Fibroblast of lung (primary cell): ENCODE measurements around the gene TREX2. TPM values are rescaled to one million over a fixed set of nuclear protein-coding genes. Genes with fewer than 3 reads are reported as not detected.

Source experiments
- DNase-seq, 2 donors: peaks; one replicate each; pipeline versions ENCODE4 v3.0.0 to v3.0.0-alpha.2; 2010; ENCODE audit warnings: low read depth in 2 of 2
- H2AFZ ChIP-seq: 2 replicates; pipeline ENCODE4 v1.5.1; 2012; ENCODE audit warnings: low read length, control low read depth, inconsistent platforms
- H3K27ac ChIP-seq: 2 replicates; pipeline ENCODE4 v1.5.1; 2011; ENCODE audit warnings: low read length, control low read depth; ENCODE audit not compliant: insufficient read depth
- H3K27me3 ChIP-seq: 2 replicates; pipeline ENCODE4 v1.5.1; 2011; ENCODE audit warnings: mild to moderate bottlenecking, low read length; ENCODE audit not compliant: control insufficient read depth, insufficient read depth
- H3K36me3 ChIP-seq: 2 replicates; pipeline ENCODE4 v1.5.1; 2011; ENCODE audit warnings: low read length; ENCODE audit not compliant: control insufficient read depth, insufficient read depth
- H3K4me1 ChIP-seq: 2 replicates; pipeline ENCODE4 v1.5.1; 2011; ENCODE audit warnings: low read length; ENCODE audit not compliant: control insufficient read depth, insufficient read depth; ENCODE audit errors: extremely low read depth
- H3K4me2 ChIP-seq: 2 replicates; pipeline ENCODE4 v1.5.1; 2011; ENCODE audit warnings: low read length, control low read depth; ENCODE audit not compliant: insufficient read depth; ENCODE audit errors: extremely low read depth
- H3K4me3 ChIP-seq, 4 experiments: fragments of 200-600 bp in 1 of 4; sonication (generic) in 1 of 4; replicated peaks in 1 of 4; 2 replicates each; pipeline ENCODE4 v1.5.1; 2011 to 2016; ENCODE audit warnings: low read length in 4 of 4, low read depth in 3 of 4, mild to moderate bottlenecking in 3 of 4, control low read depth in 2 of 4, inconsistent platforms in 1 of 4, mixed read lengths in 1 of 4; ENCODE audit not compliant: insufficient read depth in 1 of 4; ENCODE audit errors: control extremely low read depth in 1 of 4
- H3K79me2 ChIP-seq: 2 replicates; pipeline ENCODE4 v1.5.1; 2012; ENCODE audit warnings: mild to moderate bottlenecking, low read length, inconsistent platforms; ENCODE audit not compliant: control insufficient read depth, insufficient read depth
- H3K9ac ChIP-seq: 2 replicates; pipeline ENCODE4 v1.5.1; 2011; ENCODE audit warnings: mild to moderate bottlenecking, low read length, control low read depth; ENCODE audit not compliant: insufficient read depth
- H3K9me3 ChIP-seq: 2 replicates; pipeline ENCODE4 v1.5.1; 2012; ENCODE audit warnings: low read depth, low read length; ENCODE audit not compliant: control insufficient read depth, insufficient read depth
- H4K20me1 ChIP-seq: 2 replicates; pipeline ENCODE4 v1.5.1; 2011; ENCODE audit warnings: low read length; ENCODE audit not compliant: control insufficient read depth, insufficient read depth; ENCODE audit errors: extremely low read depth
- CTCF ChIP-seq, 2 donors: IDR thresholded peaks in 1 of 2; conservative IDR thresholded peaks in 1 of 2; 1 replicate in 1 of 2; 2 replicates in 1 of 2; pipeline ENCODE4 v1.5.1; 2011 to 2012; ENCODE audit warnings: low read length in 2 of 2, control low read depth in 1 of 2, inconsistent platforms in 1 of 2, low read depth in 1 of 2, mild to moderate bottlenecking in 1 of 2
- EZH2 ChIP-seq: IDR thresholded peaks from 2 replicates; pipeline ENCODE4 v1.5.1; 2012; ENCODE audit warnings: low read length, control low read depth, mild to moderate bottlenecking; ENCODE audit errors: missing control alignments
- polyA plus RNA-seq, 2 donors: library from polyadenylated mRNA; depleted of rRNA in 1 of 2; stranded (reverse) in 1 of 2; unstranded in 1 of 2; fragments of >200 nt; gene quantifications; 2 replicates each; pipeline ENCODE4 v1.2.1, GENCODE V29; 2011 to 2012; ENCODE audit warnings: missing spikeins in 1 of 2
- total RNA-seq: library from RNA; depleted of rRNA; stranded (reverse); fragments of >200 nt; gene quantifications from 2 replicates; pipeline ENCODE4 v1.2.1, GENCODE V29; 2014

TREX2 gene
- total and polyA plus RNA-seq, 2 donors (not counting 1 experiment from before 2014, with no cell fraction given) = 3.1 TPM; not detected in 1

- H3K79me2 ChIP-seq = no peaks in the 10 kb centered on the region
- peak in 1 of 2 donors; percentile 2 for DNase-seq
- H3K9ac ChIP-seq = no peak overlapping the region
- H3K4me3 ChIP-seq = no peak overlapping the region
- no peaks in the 10 kb centered on the region for H3K36me3 ChIP-seq
- H3K27me3 ChIP-seq = peaks cover 5% of the 10 kb centered on the region
- no peaks in the 10 kb centered on the region for H3K4me1 ChIP-seq
- TF ChIP-seq CTCF (conservative IDR thresholded peaks at IDR 0.05 in 1 of 2, IDR thresholded peaks at IDR 0.05 in 1 of 2; ENCODE audit: low read depth in 1 of 2, low read length in 2 of 2) = no peak
- TF ChIP-seq EZH2 = no peak
- H2AFZ ChIP-seq = no peak overlapping the region
- H4K20me1 ChIP-seq = no peaks in the 10 kb centered on the region
- H3K27ac ChIP-seq = no peak overlapping the region
- no peaks in the 10 kb centered on the region for H3K9me3 ChIP-seq
- no peak overlapping the region for H3K4me2 ChIP-seq
Observed at GRCh38 chrX:153412746-153413720, 32.8 kb downstream of the TREX2 start.

- TF ChIP-seq CTCF (conservative IDR thresholded peaks at IDR 0.05 in 1 of 2, IDR thresholded peaks at IDR 0.05 in 1 of 2; ENCODE audit: low read depth in 1 of 2, low read length in 2 of 2) = no peak
- no peak for TF ChIP-seq EZH2
Observed at GRCh38 chrX:153411988-153412574, 33.8 kb downstream of the TREX2 start.

GRCh38 chrX:153411255-153411987 is 34.4 kb downstream of the TREX2 start, which contains the start of gene ZFP92:
Gene ZFP92 (plus strand): TSS chrX:153411472. CDS start chrX:153418323, 6,851 bp downstream.
- Histone ChIP-seq H2AFZ (no peak within 1 kb of the TSS), H3K9me3 (no peaks in the 10 kb centered on the region), H3K4me1 (no peaks in the 10 kb centered on the region), H3K27me3 (peaks cover 5% of the 10 kb centered on the region), H3K79me2 (no peaks in the 10 kb centered on the region), H4K20me1 (no peaks in the 10 kb centered on the region), H3K4me2 (no peak within 1 kb of the TSS), H3K27ac (no peak within 1 kb of the TSS), H3K9ac (no peak within 1 kb of the TSS), H3K4me3 (peak within 1 kb of the TSS in 1 of 4 experiments; percentile 51), H3K36me3 (no peaks in the 10 kb centered on the region)
- DNase-seq = no peak
- TF ChIP-seq CTCF (conservative IDR thresholded peaks at IDR 0.05 in 1 of 2, IDR thresholded peaks at IDR 0.05 in 1 of 2; ENCODE audit: low read depth in 1 of 2, low read length in 2 of 2) (no peak), EZH2 (no peak)

More at GRCh38 chrX:153411988-153412574, 33.8 kb downstream of the TREX2 start:
- Histone ChIP-seq H3K79me2 (no peaks in the 10 kb centered on the region), H3K4me2 (no peak overlapping the region), H3K4me3 (peak overlapping the region in 1 of 4 experiments; percentile 51), H4K20me1 (no peaks in the 10 kb centered on the region), H3K27ac (no peak overlapping the region), H2AFZ (no peak overlapping the region), H3K4me1 (no peaks in the 10 kb centered on the region), H3K36me3 (no peaks in the 10 kb centered on the region), H3K9me3 (no peaks in the 10 kb centered on the region), H3K27me3 (peaks cover 5% of the 10 kb centered on the region), H3K9ac (no peak overlapping the region)
- no peak for DNase-seq
